ENCODE measurements around the gene CR1.
"Not testable (repeated sequence)": the region's sequence is repeated elsewhere in the genome, so short reads cannot be mapped to it uniquely, and the experiment has no call there.

The CR1 gene

DNA sequence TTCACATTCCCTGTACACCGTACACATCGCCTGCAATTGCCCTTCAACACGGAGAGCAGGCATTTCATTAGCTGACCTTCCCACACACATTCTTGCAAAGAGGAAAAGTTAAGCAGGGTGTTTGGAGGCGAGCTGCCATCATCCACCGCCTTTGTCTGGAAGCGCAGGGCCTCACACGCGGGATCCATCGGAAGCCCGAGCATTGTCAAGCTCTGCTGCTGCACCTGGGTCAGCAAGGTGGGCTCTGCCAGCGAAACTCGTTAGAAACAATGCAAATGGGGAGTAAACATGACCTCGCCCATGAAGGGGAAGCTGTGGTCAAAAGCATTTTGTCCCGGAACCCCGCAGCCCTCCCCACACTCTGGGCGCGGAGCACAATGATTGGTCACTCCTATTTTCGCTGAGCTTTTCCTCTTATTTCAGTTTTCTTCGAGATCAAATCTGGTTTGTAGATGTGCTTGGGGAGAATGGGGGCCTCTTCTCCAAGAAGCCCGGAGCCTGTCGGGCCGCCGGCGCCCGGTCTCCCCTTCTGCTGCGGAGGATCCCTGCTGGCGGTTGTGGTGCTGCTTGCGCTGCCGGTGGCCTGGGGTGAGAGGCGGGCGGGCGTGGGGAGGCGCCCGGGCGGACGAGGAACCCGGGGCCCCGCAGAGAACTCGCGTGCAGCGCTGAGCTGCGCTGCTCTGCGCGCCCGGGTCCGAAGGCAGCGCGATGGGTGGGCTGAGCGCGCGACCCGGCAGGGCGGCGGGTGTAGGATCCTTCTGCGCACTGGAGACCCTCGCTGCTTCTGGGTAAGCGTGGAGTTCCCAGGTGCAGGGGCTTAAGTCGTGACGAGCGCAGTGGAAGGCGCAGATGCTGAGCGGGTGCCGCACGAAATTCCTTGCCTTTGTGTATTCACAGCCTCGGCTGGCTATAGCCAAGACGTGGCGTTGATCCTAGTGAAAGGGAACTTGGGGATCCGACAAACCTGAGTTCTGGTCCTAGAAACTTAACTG is at the start of gene CR1:
CR1 (plus strand) TSS at position 357 of the 992 bp plus-strand sequence; CDS start at position 468, 111 bp downstream.
- in situ Hi-C loops (cut with HindIII; ENCODE audit: low sequenced_read_pairs) = no loop called here

DNA sequence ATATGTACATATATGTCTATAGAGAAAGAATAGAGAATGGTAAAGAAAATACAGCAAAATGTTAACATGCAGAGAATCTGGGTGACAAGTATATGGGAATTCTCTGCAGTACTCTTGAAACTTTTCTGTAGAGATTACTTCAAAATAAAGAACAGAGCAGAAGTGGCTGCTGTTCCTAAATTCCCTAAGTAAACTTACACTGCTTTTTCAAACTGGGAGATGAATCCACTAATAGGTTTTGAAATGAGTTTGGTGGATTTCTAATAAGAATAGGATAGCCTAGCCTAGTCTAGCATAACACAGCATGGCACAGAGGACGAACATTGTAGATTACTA is 42.3 kb upstream of the CR1 start:
- in situ Hi-C loops (cut with HindIII; ENCODE audit: low sequenced_read_pairs) = no loop called here

DNA sequence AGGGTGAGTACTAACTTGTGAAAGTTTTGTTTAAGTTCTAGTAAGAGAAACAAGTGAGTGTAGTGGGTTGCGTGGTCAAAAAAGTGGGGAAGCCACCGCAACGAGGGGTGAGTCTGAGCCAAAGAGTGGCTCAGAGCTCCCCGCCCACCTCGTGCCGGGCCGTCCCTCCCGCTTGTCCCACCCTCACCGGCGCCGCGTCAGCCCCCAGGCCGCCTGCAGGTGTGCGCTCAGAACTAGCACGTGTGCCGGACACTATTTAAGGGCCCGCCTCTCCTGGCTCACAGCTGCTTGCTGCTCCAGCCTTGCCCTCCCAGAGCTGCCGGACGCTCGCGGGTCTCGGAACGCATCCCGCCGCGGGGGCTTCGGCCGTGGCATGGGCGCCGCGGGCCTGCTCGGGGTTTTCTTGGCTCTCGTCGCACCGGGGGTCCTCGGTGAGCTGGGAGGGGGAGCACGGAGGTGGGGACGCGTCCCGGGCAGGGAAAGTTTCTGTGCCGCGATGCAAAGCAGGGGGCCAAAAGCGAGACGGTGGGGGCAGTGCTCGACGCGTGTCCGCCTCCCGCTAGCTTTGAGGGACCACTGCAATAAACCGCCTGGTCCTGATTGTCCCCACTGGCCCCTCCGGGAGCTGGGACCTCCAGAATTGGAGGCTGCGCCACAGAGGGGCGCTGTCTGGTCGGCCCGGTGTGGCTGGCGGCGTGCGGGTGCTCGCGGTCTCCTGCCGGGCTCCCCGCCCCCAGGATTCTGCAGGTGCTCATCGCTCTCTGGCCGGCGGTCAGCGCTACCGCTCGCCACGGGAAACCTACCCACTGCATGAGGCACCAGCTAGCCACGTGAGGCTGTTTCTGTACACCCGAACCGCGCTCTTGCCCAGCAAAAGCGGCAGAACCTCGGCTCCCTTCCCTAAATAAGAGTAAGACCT is 41.7 kb upstream of the CR1 start, which contains the start of gene CR2:
CR2 (plus strand) TSS at position 283 of the 919 bp plus-strand sequence; CDS start at position 374, 91 bp downstream.
- in situ Hi-C loops (cut with HindIII; ENCODE audit: low sequenced_read_pairs) = no loop called here

DNA sequence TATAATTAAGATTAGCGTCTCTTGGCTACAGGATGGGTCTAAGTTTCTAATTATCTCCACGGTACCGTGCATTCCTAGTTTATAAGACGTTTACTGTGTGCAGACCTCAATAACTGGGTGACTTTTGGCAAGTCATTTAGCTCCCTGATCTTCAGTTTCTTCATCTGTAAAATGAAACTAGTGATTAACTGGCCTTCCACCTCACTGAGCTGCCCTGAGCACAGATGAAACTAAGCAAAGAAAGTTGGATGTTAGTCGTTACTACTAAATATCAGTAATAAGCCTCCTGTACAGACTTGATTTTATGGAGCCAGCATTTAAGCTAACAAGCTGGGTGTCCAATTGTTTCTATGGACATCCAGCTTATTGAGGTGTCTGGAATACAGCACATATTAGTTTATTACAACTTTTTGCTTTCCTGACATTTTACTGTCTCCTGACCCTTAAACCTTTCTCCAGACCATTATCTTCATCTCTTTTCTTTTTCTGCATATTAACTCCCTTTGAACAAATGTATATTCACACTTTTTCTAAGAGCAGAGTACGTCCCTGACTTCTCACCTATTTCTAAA is 40.7 kb upstream of the CR1 start:
- in situ Hi-C loops (cut with HindIII; ENCODE audit: low sequenced_read_pairs) = no loop called here

DNA sequence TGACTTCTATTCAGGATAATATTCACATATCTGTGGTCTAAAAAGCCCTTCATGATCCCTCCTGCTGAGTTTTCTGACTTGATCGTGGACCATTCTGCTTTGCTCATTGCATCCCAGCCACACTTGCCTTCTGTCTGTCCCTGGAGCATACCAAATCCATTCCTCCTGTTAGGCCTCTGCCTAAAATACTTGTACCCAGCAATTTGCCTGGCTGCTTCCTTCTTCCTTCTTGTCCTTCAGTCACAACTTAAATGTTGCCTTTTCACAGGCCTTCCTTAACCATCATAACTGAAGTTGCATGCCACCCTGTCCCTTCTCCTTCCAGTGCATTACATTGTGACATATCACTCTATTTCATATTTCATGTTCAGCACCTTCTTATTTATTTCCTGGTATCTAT is 37.5 kb upstream of the CR1 start:
- in situ Hi-C loops (cut with HindIII; ENCODE audit: low sequenced_read_pairs) = no loop called here

DNA sequence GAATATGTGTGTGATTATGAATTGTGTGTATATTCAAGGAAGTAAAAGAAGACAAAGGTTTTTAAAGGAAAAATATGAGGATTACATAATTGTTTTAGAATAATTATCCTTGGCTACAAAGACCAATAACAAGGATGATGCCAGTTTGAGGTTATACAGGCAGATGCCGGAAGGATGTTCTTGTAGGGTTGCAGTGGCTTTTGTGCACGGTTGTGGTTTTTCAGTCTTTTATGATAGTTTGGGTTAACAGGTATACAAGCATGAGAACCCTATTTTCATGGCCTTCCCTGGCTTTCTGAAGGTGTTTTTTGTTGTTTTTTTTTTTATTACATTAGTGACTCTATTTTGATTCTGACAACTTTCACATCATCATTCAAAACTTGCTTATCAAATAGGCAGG is 36.9 kb upstream of the CR1 start:
- in situ Hi-C loops (cut with HindIII; ENCODE audit: low sequenced_read_pairs) = no loop called here

DNA sequence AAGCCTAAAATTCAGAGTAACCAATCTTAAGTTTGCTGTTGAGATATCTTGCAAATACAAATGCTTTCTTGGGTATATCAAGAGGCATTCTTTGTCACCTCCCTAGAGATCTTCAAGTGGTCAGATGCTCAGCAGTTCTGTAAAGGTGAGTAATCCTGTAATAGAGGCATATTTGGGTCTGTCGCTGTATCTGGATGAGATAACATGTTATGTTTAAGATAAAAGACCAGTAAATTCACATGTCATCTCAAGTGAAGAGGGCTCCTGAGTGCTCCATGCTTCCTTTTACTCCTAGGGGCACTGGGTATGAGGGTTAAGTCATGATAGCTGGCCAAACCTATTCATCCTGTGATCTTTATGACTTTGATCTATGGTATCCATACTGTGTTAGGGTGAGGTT is 34.3 kb upstream of the CR1 start:
- in situ Hi-C loops (cut with HindIII; ENCODE audit: low sequenced_read_pairs) = no loop called here

DNA sequence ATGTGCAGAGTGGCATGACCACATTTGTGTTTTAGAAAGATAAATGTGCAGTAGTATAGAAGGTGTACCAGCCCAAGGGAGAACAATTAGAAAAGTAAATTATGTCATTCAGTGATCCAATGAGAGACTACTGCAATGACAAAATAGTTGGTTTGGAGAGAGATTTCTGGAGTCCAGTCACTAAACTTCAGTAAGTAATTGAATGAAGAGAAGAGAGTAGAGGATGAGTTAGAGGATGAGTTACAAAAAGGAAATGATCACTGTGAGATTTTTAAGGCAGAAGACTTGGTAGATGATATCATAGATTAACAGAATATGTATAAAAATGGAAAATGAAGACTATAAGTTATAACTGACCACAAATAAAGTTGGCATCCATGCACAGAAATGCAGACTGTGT is 33.4 kb upstream of the CR1 start:
- in situ Hi-C loops (cut with HindIII; ENCODE audit: low sequenced_read_pairs) = no loop called here

DNA sequence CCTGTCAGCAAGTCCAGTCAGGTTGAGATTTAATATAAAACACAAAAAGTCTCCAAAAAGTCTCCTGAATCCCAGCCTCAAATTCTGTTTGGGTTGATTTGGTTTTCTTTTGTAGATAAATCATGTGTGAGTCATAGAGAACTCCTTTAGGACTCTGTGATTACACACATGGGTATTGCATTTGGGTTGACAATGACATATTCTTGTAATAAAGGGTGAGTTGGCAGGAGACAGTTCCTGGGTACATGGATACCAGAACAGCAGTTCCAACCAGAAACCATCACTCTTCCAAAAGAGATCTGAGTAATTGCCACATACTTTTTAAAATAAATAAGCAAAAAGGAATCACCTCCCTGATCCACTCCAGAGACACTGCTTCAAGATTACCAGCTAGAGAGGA is 32.9 kb upstream of the CR1 start:
- in situ Hi-C loops (cut with HindIII; ENCODE audit: low sequenced_read_pairs) = no loop called here

DNA sequence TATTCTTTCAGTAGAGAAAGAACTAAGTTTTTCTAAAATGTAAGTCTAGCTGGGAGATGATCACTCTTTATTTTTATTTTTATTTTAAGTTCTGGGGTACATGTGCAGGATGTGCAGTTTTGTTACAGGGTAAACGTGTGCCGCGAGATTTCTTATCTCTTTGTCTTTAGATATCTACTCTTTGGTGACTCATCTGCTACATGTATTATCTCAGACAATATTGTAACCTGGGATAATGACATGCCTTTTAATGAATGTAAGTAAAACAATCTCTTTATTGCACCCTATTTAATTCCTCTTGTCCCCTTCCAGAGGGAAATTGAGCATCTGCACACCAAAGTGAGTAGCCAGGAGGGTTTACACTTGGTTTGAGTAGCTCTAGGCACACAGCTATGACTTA is 32.4 kb upstream of the CR1 start:
- in situ Hi-C loops (cut with HindIII; ENCODE audit: low sequenced_read_pairs) = no loop called here

DNA sequence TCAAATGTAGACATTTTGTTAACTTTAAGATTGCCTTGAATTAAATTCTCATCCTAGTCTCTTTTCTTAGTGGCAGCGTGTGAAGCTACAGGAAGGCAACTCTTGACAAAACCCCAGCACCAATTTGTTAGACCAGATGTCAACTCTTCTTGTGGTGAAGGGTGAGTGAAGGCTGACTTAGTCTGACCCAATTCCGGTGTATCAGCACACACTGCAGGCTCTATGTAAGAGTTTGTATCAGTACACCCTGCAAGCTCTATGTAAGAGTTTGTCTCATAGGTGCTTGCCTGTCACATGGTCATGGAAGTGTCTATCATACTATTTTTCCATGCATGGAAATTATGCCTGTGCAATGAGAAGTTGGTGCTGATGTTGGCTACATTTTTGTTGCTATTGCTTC is 25.0 kb upstream of the CR1 start:
- in situ Hi-C loops (cut with HindIII; ENCODE audit: low sequenced_read_pairs) = no loop called here

DNA sequence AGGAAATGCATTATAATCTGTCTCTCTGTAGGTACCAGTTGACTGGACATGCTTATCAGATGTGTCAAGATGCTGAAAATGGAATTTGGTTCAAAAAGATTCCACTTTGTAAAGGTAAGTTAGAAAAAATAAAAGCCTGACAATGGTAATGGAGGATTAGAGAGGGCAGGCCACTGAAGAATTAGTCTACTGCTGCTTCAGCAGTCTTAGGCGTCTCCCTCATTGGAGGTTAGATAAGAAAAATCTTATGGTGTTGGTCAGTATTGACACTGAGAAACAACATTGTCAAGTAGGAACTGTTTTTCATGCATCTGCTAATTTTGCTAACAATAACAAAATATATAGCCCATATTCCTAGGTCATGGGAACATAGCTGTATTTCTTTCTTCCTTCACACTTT is 21.7 kb upstream of the CR1 start:
- in situ Hi-C loops (cut with HindIII; ENCODE audit: low sequenced_read_pairs) = no loop called here

DNA sequence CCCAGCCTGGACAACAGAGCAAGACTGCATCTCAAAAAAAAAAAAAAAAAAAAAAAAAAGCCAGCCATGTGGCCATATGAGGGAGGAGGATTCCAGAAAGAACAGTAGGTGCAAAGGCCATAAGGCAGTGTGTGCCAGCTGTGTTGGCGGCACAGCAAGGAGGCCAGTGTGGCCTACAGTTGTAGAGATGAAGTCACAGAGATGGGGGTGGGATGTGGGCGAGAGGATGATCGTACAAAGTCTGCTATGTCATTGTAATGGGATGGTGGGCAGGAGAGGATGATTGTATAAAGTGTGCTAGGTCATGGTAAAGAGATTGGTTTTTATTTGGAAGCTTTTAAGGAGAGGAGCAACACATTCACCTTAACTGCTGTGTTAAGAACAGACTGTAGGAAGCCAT is 9.8 kb upstream of the CR1 start:
- in situ Hi-C loops (cut with HindIII; ENCODE audit: low sequenced_read_pairs) = no loop called here

DNA sequence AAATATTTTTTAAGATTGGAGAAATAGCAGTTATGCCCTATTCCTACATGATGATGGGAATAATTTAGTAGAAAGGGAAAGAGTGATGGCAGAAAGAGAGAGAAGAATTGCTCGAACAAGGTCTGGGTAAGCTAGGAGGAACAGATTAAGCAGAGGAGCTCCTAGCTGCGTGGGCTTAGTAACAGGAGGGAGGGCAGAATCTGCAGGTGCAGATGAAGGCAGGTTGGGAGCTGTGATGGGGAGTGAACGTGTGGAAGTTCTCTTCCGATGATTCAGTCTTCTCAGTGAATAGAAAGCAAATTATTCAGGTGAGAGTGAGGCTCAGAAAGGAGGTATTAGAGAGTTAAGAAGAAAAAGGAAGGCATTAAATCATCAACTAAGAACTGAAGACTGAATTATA is 8.3 kb upstream of the CR1 start:
- in situ Hi-C loops (cut with HindIII; ENCODE audit: low sequenced_read_pairs) = no loop called here

DNA sequence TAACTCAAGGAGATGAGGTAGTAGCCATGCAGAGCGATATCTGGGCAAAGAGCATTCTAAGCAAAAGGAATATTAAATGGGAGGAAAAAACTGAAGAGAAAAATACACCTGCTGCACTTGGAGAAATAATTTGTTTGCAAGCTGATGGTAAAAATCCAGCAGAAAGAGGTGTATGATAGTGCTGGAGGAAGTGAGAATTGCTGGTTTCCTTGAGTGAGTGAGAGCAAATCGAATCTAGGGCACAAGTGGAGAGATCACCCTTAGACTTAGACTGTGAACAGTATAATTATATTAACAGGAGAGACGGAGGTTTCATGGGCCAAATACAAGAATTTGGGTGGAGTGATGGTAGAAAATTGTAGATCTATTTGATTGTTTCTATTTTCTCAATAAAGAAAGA is 2.7 kb upstream of the CR1 start:
- in situ Hi-C loops (cut with HindIII; ENCODE audit: low sequenced_read_pairs) = no loop called here

DNA sequence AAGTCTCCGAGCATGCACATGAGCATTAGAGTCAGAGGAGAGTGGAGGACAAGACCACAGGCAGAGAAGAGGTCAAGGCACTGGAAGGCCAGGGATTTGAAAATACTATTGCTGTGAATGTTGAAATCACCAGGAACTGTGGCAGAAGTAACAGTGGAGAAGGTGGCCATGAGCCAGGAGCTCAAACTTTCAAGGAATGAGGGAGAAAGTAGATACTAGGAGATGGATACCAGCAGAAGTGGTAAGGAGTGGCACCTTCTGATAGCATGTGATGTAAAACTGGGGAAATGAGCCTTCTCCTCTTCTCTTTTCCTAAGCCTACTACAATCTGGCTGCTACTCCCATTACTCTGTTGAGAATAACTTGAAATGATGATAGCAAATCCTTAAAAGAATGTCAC is 1.8 kb upstream of the CR1 start:
- in situ Hi-C loops (cut with HindIII; ENCODE audit: low sequenced_read_pairs) = no loop called here

DNA sequence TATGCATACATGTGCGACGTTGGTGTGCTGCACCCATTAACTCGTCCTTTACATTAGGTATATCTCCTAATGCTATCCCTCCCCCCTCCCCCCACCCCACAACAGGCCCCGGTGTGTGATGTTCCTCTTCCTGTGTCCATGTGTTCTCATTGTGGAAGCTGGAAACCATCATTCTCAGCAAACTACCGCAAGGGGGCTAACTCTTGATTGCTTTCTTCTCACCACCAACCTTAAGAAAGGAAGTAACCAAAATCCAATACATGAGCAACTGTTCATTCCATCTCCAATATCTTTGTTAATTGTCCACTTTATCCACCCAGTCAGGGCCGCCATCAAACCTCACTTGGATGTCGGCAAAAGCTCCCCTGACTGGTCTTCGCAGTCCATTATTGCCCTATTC is 676 bp upstream of the CR1 start:
- in situ Hi-C loops (cut with HindIII; ENCODE audit: low sequenced_read_pairs) = not testable (repeated sequence)

DNA sequence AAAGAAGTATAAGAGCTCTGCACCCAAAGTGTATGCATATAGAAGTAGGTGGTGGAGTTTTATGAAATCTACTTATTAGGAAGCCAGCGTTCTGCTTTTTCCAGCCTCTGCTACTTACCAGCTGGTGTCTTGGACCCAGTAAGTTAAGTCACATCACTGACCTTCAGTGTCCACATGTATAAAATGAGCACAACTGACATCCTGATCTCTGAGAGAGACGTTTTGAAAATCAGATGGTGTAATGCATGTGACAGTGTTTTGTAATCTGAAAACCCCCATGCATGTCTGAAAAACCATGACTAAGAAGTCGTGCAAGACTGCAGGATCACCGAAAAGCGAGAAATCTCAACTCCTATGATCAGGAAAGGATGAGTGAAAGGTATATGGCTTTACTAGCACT is 2.0 kb downstream of the CR1 start:
- in situ Hi-C loops (cut with HindIII; ENCODE audit: low sequenced_read_pairs) = no loop called here

DNA sequence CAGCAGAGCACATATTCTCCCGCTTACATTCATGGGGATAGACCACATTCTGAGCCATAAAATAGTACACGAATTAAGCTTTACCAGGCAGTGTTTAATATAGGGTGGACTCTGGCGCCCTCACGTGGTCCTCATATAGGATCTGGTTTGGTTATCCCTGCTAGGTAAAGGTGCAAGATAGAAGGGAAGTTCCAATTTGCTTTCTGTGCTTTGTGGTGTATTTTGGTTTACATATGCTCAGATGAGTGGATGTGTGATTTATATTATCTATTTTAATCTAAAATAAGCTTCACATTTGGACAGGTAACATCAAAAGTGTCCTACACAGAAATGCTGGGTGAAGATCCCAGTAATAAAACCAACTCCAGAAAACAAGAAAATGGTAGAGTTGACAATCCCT is 3.6 kb downstream of the CR1 start:
- in situ Hi-C loops (cut with HindIII; ENCODE audit: low sequenced_read_pairs) = no loop called here

DNA sequence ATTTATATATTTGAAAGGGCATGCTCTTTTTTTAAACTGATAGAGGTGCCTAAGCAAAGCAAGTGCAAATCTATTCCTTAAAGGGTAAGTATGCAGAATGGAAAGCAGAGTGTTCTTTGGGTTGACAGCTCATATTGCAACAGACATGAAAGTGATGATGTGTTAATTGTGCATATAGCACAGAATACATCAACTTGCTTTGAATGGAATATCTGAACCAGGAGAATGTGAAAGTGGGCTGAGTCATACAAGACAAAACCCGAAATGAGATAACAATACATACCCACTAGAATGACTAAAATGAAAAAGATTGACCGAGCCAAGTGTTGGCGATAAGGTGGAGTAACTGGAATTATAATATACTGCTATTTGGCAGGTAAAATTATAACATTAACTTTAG is 4.3 kb downstream of the CR1 start:
- in situ Hi-C loops (cut with HindIII; ENCODE audit: low sequenced_read_pairs) = no loop called here

DNA sequence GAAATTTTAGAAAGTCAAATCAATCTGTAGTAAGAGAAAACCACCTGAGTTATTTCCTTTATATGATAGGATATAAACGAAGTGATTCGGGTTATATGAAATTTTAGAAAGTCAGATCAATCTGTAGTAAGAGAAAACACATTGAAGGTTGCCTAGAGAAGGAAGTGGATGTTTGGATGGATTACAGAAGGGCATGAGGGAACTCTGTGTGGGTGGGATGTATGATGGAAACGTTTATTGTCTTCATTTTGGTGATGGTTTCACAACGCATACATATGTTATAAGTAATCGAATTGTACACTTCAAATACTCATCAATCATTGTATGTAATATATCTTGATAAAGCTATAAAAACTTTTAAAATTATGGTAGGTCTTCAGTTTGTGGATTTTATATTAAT is 5.1 kb downstream of the CR1 start:
- in situ Hi-C loops (cut with HindIII; ENCODE audit: low sequenced_read_pairs) = no loop called here

Measured in DLD1 (cell line).